Choroid plexus epithelial cell (primary cell): Measurements from ENCODE around the gene GTPBP6.
"Not testable (repeated sequence)": the region's sequence is repeated elsewhere in the genome, so short reads cannot be mapped to it uniquely, and the experiment has no call there.

Experiments used
- DNase-seq: peaks from one replicate; pipeline ENCODE4 v3.0.0-alpha.2; 2010; ENCODE audit warnings: low read depth
- H3K4me3 ChIP-seq: 2 replicates; pipeline ENCODE4 v1.5.1; 2011; ENCODE audit warnings: low read depth, mild to moderate bottlenecking, control low read depth, low read length, moderate library complexity
- CTCF ChIP-seq: conservative IDR thresholded peaks from 2 replicates; pipeline ENCODE4 v1.5.1; 2011; ENCODE audit warnings: low read depth, mild to moderate bottlenecking, control low read depth, inconsistent platforms, low read length, moderate library complexity

GTPBP6 gene

GRCh38 chrX:355329-356050, 36.9 kb upstream of the GTPBP6 start:
- no peak overlapping the region for H3K4me3 ChIP-seq
- no peak for DNase-seq
- no peak for TF ChIP-seq CTCF

DNA sequence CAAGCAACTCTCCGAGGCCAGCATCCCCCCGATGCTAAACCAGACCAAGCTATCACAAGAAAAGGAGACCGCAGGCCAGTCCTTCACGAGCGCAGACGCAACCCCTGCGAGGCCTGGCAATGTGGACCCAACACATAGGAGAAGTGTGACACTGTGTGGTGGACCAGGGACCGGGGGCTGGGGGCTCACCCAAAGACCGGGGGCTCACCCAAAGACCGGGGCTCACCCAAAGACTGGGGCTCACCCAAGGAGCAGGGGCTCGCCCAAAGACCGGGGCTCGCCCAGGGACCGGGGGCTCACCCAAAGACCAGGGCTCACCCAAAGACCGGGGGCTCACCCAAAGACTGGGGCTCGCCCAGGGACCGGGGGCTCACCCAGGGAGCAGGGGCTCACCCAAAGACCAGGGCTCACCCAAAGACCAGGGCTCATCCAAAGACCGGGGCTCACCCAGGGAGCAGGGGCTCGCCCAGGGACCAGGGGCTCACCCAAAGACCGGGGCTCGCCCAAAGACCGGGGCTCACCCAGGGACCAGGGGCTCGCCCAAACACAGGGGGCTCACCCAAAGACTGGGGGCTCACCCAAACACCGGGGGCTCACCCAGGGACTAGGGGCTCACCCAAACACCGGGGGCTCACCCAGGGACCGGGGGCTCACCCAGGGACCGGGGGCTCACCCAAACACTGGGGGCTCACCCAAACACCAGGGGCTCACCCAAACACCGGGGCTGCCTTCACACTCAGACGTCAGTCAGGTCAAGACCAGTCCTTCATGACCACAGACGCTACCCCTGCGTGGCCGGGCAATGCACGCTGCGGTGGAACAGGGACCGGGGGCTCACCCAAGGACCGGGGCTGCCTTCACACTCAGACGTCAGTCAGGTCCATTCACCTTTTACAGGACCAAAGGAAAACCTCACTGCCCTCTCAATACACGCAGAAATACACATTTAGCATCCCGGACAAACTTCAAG, 35.3 kb upstream of the GTPBP6 start:
- no peak for DNase-seq
- no peak overlapping the region for H3K4me3 ChIP-seq
- TF ChIP-seq CTCF, result no peak

DNA sequence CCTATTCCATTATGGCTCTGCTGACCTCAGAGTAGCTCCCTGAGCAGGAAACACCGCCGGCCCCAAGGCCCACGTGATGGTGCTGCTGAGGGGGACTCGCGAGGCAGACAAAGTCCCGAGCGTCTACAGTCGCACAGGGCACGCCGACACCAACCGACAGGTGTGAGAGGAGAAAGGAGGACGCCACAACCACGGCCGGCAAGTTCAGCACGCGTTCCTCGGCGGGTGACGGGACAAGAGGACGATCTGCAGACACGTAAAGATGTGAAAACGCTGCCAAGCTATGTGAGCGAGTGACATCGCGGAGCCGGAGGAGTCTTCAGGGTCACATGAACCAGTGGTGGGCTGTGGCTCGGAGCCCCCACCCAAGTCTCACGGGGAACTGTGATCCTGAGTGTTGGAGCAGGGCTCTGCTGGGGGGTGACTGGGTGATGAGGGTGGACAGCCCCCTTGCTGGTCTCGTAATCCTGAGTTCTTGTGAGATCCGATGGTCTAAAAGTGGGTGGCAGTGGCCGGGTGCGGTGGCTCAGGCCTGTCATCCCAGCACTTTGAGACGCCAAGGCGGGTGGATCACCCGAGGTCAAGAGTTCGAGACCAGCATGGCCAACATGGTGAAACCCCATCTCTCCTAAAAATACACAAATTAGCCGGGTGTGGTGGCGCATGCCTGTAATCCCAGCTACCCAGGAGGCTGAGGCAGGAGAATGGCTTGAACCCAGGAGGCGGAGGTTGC, 34.2 kb upstream of the GTPBP6 start:
- TF ChIP-seq CTCF, result no peak
- no peak overlapping the region for H3K4me3 ChIP-seq
- no peak for DNase-seq

DNA sequence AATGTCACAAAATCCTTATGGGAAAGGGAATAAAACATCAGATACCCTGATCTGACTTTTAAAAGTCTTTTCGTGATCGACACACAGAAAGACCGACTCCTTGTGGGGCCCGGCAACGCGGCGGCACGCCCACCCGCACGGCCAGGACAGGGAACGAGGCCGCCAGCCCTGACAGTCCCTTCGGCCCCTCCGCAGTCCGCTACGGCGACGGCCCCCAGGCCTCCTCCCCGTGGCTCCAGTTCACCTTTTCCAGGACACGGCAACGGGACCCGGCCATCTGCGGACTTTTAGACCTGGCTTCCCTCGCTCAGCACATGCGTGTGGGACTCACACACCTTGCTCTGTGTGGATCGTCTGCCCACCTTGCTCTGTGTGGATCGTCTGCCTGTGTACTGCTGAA, 33.6 kb upstream of the GTPBP6 start:
- no peak for DNase-seq
- H3K4me3 ChIP-seq, result no peak overlapping the region
- TF ChIP-seq CTCF, result no peak

DNA sequence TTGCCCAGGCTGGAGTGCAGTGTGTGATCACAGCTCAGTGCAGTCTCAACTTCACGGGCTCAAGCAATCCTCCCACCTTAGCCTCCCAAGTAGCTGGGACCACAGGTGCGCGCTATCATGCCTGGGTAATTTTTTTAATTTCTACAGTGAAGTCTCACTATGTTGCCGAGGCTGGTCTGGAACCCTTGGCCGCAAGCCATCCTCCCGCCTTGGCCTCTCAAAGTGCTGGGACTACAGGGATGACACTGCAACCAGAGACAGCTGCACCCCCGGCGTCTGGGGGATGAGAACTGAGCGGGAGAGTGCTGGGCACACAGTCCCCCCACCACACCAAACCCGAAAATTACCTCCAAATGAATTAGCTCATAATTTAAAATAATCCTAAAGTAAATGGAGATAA, 33.1 kb upstream of the GTPBP6 start:
- no peak overlapping the region for H3K4me3 ChIP-seq
- no peak for TF ChIP-seq CTCF
- DNase-seq, result no peak

- not testable (repeated sequence) for DNase-seq, H3K4me3 ChIP-seq
Observed at GRCh38 chrX:351324-351641, 32.7 kb upstream of the GTPBP6 start.
